Epidermal melanocyte (primary cell): Measurements from ENCODE around the gene CDH22.

ENCODE experiments used
- DNase-seq: peaks from one replicate; pipeline ENCODE4 v3.0.0; 2011; ENCODE audit warnings: low spot score; ENCODE audit not compliant: insufficient read length

CDH22 gene

DNA sequence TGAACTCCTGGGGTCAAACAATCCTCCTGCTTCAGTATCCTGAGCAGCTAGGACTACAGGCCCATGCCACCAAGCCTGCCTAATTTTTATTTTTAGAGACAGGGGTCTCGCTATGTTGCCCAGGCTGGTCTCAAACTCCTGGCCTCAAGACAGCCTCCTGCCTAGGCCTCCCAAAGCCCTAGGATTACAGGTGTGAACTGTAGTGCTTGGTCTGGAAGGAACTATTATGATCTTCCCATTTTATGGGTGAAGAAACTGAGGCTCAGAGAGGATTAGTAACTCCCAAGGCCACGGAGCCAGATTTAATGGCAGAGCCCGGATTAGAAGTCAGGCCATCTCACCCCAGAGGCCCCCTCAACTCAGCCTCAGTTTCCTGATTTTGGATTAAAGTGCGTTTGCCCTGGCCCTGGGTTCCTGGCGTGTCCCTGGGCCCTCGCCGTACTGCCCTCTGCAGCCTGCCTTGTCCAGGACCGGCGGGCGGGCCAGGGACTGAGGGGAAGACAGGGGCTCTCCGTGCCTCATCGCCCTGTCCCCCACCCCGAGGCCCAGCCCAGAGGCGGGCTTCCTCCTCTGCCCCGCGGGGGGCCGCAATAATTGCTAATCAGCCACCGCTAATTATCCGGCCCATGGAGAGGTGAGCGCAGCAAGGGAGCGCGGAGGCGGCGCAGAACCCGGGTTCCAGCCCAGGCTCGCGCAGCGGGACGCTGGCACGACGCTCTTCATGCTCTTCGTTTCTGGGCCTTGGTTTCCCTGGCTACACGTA is 155.3 kb downstream of the CDH22 start:
- DNase-seq, result no peak

DNA sequence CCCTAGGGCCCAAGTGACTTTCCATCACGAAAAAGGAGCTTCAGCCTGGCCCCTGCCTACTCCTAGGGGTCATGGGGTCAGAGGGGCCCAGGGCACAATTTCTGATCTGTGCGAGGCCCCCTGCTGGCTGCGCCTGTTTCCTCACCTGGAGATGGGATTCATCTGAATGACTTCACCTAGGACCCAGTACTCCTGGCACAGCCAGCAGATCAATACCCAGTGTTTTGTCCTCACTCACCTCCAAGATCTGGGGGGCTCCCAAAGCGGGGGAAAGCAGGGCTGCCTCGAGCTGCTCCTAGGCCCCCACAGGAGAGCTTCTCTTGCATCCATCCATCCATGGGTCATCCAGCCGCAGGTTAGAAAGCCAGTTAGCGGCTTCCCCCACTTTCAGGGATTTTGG is 156.4 kb downstream of the CDH22 start:
- no peak for DNase-seq

DNA sequence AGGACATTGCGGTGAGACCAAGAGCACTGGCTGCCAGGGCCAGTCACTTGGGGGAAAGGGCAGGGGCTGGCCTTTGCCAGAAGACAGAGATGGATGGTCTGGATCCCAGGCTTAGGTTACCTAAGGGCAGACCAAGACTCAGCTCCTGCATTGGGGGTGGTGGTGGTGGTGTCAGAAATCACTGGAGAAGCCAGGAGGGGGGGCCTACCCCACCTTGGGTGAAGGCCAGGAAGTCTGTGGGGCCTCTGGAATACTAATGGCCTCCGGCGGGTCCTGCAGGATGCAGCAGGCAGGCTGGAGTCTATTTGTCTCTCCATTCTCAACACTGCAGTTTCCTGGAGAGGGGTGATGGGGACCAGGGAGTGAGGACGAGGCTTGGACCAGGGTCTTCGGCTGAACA is 157.4 kb downstream of the CDH22 start:
- no peak for DNase-seq

DNA sequence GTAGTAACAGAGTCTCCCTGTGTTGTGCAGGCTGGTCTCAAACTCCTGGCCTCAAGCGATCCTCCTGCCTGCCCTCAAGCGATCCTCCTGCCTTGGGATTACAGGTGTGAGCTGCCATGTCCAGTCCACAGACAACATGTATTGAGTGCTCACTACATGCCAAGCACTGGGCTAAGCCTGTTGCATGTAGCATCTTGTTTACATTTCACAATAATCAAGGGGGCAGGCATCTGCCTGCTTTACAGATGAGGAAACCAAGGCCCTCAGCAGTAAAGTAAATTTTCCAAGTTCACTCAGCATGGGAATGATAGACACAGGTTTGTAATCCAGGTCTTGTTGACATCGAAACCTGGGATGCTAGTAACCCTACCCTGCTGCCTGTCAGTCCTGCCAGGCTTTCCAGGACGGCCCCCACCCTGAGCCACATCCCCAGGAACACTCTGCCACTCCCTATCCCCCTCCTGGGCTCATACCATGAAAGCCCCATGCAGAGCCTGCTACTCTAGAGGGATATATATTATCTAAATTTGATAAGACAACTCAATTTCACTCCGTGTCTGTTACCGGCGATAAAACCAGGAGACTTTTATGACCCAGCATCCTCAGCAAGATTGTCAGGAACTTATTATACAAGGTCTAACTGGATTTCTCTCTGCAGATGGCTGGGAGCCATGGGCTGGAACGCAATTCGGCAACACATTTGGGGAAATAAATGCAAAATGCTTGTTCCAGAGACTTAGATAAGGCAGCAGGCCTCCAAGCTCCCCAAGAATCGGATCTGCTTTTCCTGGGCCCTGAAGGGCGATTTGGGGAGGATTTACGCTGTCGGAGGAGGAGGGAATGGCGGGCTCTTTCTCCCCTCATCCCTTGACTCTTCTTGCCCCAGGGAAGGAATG is 159.7 kb downstream of the CDH22 start:
- no peak for DNase-seq

DNA sequence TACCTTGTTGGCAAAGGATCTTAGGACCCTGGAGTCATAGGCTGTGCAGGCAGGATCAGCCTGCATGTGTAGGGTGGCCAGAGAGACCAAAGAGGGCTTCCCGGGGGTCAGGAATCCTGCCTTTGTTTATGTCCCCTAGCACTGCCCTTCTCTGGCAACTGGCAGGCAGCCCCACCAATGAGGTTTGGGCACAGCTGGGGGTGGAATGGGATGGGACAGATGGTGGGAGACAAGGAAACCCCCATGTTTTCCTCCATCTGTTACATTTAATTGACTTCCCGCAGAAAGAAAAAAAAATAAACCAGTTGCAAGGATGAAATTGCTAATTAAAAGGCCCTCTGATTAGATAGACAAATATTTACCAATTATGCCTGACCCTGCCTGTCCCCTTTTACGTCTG is 162.6 kb downstream of the CDH22 start:
- no peak for DNase-seq

DNA sequence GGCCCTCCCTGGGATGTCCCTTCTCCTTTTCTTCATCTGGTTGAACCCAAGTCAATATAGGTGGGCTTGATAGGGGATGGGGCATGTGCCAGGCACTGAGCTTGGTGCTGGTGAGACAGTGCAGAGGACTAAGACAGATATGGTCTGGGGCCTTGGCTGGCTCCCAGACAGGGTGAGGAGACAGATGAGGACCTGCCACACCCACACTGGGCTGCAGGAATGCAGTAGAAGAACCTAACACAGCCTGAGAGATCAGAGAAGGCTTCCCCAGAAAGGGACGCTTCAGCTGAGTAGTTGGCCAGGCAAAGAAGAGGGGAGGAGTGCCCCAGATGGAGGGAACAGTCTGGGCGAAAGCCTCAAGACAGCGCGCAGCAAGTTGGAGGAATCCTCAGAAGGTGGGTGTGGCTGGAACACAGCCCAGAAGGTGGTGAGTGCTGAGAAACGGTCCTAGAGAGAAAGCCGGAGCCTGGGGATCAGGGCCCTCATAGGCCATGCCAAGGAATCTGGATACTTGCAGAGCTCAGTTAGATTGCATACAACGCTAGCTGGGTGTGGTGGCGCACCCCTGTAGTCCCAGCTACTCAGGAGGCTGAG is 163.8 kb downstream of the CDH22 start:
- no peak for DNase-seq

GRCh38 chr20:46142124-46142523 is 166.2 kb downstream of the CDH22 start:
- no peak for DNase-seq

GRCh38 chr20:46139908-46140482 is 168.3 kb downstream of the CDH22 start:
- no peak for DNase-seq

DNA sequence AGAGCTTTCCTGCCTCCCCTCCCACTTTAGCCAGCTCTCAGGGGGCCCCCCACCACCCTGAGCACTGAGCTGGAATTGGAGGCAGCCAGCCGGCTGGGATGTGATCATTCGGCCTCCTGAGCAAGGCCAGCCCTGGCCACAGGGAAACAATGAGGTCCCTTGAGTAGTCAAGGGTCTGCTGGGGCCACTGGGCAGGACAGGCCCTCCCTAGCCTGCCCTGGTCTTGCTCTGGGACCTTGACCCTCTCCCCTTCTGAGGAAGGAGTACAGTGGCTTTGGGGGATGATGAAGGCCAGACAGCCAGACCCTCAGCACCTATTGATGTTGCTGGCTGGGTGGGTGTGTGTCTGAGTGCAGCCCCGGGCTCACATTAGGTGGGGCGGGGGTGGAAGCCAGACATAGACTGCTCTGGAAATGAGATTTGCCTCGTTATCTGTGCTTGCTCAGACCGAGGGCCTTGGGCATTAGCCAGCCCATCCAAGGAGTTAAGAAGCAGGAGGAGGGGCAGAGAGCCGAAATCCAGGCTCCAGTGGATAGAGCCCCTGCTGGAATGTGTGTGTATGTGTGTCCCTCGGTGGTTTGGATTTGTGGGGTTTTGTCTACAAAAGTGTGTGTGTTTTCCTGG is 168.9 kb downstream of the CDH22 start:
- no peak for DNase-seq

GRCh38 chr20:46137816-46138215 is 170.5 kb downstream of the CDH22 start:
- DNase-seq, result no peak

- DNase-seq, result no peak
Observed at GRCh38 chr20:46135856-46136633, 172.3 kb downstream of the CDH22 start.

DNA sequence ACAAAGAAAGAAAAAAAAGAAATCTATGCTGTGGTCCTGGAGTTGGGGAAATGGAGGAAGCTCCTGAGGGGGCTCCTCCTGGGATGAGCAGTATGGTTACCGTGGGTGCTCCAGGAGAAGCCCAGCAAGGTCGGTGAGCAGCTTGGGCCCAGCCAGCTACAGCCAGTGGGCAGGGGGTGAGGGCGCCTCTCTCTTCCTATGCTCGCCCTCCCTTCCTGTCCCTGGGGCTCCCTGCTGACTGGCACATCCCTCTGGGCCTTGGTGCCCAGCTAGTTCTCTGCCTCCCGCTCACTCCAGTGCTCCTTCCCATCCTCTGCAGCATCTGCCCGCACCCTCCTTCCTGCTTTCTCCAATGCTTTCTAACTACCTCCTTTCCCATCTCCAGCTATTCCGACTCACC is 173.6 kb downstream of the CDH22 start:
- DNase-seq, result no peak

DNA sequence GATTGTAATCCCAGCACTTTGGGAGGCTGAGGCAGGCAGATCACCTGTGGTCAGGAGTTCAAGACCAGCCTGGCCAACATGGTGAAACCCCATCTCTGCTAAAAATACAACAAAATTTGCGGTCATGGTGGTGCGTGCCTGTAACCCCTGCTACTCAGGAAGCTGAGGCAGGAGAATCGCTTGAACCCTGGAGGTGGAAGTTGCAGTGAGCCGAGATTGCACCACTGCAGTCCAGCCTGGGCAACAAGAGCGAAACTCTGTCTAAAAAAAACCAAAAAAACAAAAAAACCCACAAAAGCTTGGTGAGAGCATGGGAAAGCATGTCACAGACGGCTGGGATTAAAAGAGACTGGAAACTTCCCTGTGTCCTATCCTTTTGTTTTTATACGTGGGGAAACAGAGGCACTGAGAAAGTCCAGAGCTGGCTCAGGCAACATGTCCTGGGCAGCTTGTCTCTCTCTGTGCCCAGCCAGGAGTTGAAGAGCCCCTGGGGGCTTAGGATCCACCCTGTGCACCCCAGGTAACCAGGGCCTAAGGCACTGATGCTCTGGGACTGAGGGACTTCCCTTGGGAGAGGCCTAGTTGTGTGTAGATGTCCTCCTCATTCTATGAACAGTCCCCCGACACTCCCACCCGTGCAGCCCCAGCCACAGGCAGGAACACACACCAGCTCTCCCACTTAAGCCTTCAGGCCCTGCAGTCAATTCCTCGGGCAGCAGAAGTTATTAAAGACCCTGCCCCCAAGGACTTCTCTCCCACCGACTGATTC is 174.2 kb downstream of the CDH22 start:
- no peak for DNase-seq

- no peak for DNase-seq
Observed at GRCh38 chr20:46132705-46133120, 175.6 kb downstream of the CDH22 start.

DNA sequence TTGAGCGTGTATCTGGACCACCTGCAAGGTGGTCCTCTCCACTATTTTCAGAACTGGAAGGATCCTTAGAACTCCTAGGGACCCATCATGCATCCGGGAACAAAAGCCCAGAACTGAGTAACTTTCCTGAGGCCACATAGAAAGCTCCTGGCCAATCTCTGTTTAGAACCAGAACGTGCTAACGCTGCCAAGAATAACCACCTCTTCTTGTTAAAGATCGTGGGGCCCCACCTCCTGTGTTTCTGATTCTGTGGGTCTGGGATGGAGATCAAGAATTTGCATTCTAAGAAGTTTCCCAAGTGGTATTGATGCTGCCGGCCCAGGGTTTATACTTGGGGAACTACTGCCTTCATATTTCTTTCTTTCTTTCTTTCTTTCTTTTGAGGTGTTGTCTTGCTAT is 176.9 kb downstream of the CDH22 start:
- no peak for DNase-seq

DNA sequence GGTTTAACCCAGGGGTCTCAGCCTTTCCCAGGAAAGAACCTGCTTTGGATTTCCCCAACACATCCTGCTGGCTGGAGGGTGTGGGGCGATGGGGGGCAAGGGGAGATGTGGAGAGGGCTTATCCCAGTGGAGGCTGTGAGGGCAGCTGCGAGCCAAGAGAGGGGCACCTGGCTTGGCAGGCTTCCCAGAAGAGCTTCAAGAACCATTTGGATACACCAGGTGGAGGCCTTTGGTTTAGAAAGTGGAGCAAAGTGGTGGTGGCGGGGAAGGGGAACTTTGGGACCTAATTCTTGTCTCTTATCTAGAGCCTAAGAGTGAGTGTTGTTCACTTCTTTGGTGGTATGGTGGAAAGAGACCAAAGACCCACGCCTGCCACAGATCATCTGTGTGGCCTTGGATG is 177.8 kb downstream of the CDH22 start:
- no peak for DNase-seq

GRCh38 chr20:46129955-46130481 is 178.3 kb downstream of the CDH22 start:
- DNase-seq, result no peak

- no peak for DNase-seq
Observed at GRCh38 chr20:46128310-46129151, 179.8 kb downstream of the CDH22 start.
